SU-DHL-6 (cell line): ENCODE results near the gene ALS2CL.

ENCODE experiments used
- CTCF ChIP-seq: fragments of 200-600 bp; sonication (generic); IDR thresholded peaks from one replicate; pipeline ENCODE4 v1.5.1; 2017; ENCODE audit warnings: antibody characterized with exemption, mild to moderate bottlenecking, low read length, moderate library complexity; ENCODE audit not compliant: insufficient read depth, poor library complexity, severe bottlenecking
- EZH2phosphoT487 ChIP-seq: fragments of 200-600 bp; sonication (generic), shearing (Covaris generic); conservative IDR thresholded peaks from 2 replicates; pipeline ENCODE4 v1.6.1; 2018; ENCODE audit warnings: mild to moderate bottlenecking, antibody characterized with exemption, low read length, moderate library complexity, mixed read lengths

- TF ChIP-seq CTCF (no peak), EZH2phosphoT487 (no peak)
These were observed 64.5 kb downstream of the ALS2CL start for GRCh38 chr3:46628901-46629369.
